ENCODE results near the gene IPO9.
"Not testable (repeated sequence)": the region's sequence is repeated elsewhere in the genome, so short reads cannot be mapped to it uniquely, and the experiment has no call there.

The IPO9 gene

DNA sequence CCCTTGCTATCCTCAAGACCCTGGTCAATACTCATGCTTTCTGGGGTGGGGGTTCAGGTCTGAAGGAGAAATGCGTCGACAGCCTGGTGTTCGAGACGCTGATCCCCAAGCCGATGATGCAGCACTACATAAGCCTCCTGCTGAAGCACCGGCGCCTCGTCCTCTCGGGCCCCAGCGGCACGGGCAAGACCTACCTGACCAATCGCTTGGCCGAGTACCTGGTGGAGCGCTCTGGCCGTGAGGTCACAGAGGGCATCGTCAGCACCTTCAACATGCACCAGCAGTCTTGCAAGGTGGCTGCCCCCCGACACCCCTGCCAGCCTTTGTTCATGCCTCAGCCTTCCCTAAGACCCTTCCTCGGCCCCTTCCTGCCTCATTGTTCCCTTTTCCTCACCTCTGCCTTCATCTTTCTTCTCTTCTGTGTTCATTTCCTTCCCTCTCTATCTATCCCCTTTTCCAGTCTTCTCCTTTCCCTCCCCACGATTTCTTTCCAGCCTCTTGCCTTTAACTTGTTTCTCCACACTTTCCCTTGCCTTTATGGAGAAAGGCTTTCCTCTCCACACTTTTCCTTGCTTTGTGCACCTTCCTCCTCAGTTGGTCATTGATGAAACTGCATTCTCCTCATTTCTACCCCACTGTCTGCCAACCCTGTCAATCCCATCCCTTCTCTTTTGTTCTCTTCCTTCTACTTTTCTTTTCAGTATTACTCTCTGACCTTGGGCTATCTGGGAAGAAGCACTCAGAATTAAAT is 18.3 kb upstream of the IPO9 start:
- no peak for DNase-seq

DNA sequence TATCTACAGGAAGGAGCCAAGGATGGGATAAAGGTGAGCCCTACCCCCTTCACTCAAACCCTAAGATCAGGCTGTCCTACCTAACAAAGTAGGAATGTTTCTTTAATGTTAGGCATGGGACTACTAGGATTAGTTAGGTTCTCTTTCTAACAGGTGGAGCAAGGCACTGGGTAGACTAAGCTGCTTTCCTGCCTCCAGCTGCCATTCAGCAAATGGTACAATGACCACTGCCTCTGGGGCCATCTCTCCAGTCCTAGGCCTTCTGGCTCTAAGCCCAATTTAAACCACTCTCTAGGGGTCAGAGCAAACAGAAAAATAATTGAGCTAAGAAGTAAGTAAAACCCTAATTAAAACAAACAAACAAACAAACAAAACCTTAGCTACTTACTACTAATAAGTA is 15.7 kb upstream of the IPO9 start:
- DNase-seq, result no peak

DNA sequence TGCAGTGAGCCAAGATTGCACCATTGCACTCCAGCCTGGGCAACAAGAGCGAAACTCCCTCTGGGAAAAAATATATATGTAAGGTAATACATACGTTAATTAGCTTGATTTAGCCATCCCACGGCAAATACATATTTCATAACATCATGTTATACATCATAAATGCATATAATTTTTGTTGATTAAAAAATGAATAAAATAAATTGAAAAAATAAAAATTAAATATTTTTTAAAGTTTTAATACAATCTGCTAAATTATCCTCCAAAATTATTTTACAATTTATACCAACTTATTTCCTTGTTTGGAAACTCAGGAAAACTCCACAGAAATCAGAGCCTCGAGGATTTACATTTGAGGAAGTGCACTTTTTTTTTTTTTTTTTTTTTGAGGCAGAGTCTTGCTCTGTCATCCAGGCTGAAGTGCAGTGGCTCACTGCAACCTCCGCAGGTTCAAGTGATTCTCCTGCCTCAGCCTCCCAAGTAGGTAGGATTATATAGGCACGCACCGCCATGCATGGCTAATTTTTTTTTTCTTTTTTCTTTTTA is 12.6 kb upstream of the IPO9 start:
- DNase-seq, result no peak

GRCh38 chr1:201818971-201819750 is 9.8 kb upstream of the IPO9 start:
- DNase-seq, result no peak

DNA sequence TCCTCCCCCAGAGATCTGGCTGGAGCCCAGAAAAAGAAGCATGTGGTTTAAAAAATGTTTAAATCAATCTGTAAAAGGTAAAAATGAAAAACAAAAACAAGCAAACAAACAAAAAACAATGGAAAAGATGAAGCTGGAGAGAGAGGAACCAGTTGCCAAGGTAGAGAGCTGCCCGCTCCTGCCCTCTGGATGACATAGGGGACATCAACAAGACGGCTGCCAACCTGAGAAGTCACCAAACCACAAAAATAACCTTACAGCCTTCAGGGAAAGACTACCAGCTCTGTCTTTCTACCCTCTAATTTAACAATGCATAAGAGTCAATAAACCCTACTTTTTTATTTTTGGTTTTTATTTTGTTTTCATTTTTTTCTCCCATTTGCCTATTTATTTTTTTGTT is 8.5 kb upstream of the IPO9 start:
- no peak for DNase-seq

GRCh38 chr1:201825245-201825644 is 3.7 kb upstream of the IPO9 start:
- no peak for DNase-seq

DNA sequence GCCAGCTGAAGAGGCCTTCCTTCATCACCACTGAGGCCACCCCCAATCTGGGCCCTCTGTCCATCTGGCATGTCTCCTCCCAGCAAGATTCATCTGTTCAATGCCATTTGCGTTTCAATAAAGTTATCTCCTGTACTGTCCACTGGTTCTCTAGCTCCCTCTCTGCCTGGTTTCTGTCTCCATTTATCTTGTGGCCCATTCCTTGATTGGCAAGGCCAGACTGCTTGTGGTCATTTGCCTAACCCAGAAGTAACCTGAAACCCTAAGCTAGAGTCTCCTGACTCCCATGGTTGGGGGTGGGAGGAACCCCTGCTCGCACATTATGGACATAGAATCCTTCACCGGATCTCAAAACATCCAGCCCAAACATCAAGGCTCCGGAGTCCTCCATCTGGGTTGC is 2.1 kb upstream of the IPO9 start:
- DNase-seq, result no peak

DNA sequence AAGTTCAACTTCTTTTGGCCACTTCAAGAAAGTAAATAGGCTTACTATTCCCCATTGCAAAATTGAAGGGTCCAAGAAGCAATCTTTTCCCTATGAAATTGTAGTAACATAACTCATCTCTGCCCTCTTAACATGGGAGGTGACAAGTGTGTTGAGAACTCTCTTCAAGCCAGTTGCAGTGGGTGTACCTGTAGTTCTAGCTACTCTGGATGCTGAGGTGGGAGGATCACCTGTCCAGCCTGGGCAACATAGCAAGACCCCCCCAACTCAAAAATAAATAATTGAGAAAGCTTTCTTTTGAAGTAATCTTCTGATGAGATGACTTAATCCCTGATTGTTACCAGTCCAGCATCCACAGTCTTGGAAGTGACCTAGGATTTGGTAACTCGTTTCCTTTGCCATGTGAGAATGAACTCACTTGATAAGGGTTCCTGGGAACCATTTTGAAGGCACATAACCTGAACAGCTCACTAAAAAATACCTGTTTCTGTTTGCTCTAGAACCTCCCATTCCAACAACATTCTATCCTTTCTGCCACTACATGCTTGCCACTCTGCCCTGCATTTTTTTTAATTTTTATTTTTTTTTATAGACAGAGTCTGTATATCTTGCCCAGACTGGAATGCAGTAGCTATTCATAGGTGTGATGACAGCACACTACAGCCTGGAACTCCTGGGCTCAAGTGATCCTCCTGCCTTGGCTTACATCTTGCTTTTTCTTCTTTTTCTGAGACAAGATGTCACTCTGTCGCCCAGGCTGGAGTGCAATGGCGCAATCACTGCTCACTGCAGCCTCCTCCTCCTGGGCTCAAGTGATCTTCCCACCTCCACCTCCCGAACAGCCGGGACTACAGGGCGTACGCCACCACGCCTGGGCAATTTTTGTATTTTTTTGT is 1.4 kb upstream of the IPO9 start:
- no peak for DNase-seq

GRCh38 chr1:201828217-201828819 is 639 bp upstream of the IPO9 start:
- no peak for DNase-seq

DNA sequence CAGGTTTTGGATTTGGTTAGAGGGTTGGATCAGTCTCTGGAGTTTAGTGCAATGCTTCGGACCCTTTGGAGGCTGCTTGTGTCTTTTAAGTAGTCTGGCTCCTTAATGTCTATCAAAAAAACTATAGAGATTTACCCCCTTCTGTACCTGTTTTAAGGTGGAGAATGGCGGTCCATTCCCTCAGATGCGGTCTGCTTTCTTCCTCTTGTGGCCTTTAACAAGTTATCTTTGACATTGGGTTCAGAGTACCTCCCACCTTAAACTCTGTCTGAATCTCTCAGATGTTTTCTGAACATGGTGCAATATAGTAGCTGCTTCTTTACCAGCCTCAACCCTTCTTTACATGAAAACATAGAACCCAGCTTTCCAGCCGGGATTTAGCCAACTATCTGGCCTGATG is 2.4 kb downstream of the IPO9 start:
- DNase-seq, result no peak

GRCh38 chr1:201834621-201835020 is 5.7 kb downstream of the IPO9 start:
- no peak for DNase-seq

- no peak for DNase-seq
Measured at GRCh38 chr1:201838381-201838780, 9.4 kb downstream of the IPO9 start.

DNA sequence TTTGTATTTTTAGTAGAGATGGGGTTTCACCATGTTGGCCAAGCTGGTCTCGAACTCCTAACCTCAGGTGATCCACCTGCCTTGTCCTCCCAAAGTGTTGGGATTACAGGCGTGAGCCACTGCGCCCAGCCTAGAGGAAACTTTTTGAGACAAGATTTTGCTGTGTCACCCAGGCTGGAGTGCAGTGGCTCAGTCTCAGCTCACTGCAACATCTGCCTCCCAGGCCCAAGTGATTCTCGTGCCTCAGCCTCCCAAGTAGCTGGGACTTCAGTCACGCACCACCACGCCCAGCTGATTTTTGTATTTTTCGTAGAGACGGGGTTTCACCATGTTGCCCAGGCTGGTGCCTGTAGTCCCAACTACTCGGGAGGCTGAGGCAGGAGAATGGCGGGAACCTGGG is 10.1 kb downstream of the IPO9 start:
- DNase-seq, result not testable (repeated sequence)

- DNase-seq, result no peak
Measured at GRCh38 chr1:201840055-201840454, 11.1 kb downstream of the IPO9 start.

- DNase-seq, result no peak
Measured at GRCh38 chr1:201840490-201840889, 11.5 kb downstream of the IPO9 start.

DNA sequence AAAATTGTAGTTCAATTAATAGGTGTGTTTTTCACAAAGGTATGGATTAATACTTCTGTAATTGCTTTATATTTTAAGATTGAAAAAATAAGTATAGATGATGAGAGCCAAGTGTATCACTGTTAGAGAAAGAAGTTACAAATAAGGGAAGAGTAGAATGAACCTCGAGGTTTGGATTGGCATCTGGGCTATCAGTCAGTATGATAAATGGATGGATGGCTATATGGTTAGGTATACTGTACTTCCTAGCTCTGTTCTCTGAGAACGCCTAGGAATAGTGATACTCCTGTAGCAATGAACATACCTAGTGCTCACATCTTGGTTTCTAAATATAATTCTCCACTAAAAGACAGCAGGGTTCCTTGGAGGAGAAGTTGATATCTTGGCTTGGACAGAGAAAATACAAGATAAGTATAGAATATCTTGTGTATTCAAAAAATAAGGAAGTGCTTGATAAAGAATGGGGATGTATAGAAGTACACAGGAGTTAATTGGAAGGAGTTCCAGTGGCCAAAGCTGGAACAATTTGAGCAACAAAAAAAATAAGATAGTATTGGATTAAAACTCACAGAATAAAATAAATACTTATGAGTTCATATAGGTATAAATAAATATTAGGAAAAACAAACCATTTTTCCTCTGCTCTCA is 12.4 kb downstream of the IPO9 start:
- DNase-seq, result no peak

DNA sequence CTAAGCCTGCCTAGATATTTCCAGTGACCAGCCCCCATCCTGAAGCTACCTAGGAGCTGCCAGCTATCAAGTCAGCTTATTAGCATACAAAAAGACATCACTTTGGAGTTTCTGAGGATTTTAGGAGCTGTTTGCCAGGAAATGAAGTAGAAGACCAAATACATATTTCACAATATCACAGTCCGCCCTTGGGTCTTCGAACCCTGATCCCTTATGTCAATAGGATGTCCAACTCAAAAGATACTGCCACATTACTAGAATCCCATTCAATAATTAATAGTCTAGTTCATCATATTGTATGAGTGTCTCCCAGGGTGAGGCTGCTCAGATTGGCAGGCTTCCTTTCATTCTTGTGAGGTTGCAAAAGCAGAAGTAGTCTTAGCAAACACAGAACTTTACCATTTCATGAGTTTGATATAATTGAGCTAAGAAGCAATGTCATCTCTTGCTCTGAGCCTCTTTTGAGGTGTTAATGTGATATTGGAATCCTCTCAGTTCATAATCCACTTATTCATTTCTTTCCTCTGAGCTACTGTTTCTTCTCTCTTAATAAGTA is 13.6 kb downstream of the IPO9 start:
- no peak for DNase-seq

- DNase-seq, result no peak
Measured at GRCh38 chr1:201845331-201846083, 16.6 kb downstream of the IPO9 start.

- no peak for DNase-seq
Measured at GRCh38 chr1:201847150-201847549, 18.2 kb downstream of the IPO9 start.

DNA sequence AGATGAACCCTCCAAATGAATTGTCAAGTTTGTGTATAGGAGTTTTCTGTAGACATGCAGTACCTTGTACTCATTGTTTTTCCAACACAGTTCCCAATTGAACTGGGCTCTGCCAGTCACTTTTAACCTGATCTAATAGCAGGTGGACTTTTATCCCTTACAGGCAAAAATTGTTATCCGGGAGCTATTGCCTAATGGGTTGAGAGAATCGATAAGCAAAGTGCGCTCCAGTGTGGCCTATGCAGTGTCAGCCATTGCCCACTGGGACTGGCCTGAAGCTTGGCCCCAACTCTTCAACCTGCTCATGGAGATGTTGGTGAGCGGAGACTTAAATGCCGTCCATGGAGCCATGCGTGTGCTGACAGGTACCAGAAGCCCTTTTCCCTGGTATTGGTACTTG is 19.3 kb downstream of the IPO9 start:
- no peak for DNase-seq

All from activated CD4-positive, alpha-beta T cell treated with anti-CD3 and anti-CD28 coated beads, Interleukin-2, Interleukin-6, amounts not matched to agents 100 ng/mL and 50 ng/mL, durations not matched to agents 16 hours and 8 hours (primary cell).